Measurements from ENCODE around the gene CYFIP2.

DNA sequence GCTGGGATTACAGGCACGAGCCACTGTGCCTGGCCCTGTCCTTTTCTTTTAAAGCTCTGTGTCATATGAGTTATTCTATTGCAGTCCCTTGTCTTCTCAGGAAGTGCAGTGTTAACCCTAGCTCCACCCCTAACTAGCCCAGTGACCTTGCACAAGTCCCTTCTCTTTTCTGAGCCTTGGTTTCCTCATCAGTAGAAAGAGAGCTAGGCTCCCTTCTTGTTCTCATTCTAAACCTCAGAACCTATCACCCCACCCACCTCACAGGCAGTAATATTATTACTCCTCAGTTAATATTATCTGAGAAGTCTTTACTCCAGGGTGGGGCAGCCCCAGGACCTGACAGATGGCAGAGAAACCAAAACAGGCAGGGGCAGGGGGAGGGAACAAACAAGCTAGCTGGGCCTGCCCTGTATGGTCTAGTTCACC is 7.2 kb downstream of the CYFIP2 start:
- TF ChIP-seq, protein P1, sequence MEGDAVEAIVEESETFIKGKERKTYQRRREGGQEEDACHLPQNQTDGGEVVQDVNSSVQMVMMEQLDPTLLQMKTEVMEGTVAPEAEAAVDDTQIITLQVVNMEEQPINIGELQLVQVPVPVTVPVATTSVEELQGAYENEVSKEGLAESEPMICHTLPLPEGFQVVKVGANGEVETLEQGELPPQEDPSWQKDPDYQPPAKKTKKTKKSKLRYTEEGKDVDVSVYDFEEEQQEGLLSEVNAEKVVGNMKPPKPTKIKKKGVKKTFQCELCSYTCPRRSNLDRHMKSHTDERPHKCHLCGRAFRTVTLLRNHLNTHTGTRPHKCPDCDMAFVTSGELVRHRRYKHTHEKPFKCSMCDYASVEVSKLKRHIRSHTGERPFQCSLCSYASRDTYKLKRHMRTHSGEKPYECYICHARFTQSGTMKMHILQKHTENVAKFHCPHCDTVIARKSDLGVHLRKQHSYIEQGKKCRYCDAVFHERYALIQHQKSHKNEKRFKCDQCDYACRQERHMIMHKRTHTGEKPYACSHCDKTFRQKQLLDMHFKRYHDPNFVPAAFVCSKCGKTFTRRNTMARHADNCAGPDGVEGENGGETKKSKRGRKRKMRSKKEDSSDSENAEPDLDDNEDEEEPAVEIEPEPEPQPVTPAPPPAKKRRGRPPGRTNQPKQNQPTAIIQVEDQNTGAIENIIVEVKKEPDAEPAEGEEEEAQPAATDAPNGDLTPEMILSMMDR (IDR thresholded peaks at IDR 0.05; ENCODE audit: insufficient read depth, low read depth, low read length): no peak
- no peak for TF ChIP-seq EZH2 (IDR thresholded peaks at IDR 0.05; ENCODE audit: insufficient read depth, low read length)
